ENCODE results near the gene TMEM184B.

The TMEM184B gene

GRCh38 chr22:38176170-38176741, 96.6 kb downstream of the TMEM184B start:
- DNase-seq: peak in 1 of 4 experiments; percentile 38

GRCh38 chr22:38175206-38176118, 97.3 kb downstream of the TMEM184B start:
- no peak for DNase-seq

GRCh38 chr22:38174626-38175025, 98.2 kb downstream of the TMEM184B start:
- no peak for DNase-seq

GRCh38 chr22:38173641-38173906, 99.2 kb downstream of the TMEM184B start:
- DNase-seq: no peak

- no peak for DNase-seq
These were observed 99.8 kb downstream of the TMEM184B start for GRCh38 chr22:38172832-38173640.

- DNase-seq: no peak
These were observed 100.6 kb downstream of the TMEM184B start for GRCh38 chr22:38171927-38172831.

GRCh38 chr22:38170469-38170868, 102.3 kb downstream of the TMEM184B start:
- no peak for DNase-seq
